Astrocyte of the cerebellum (primary cell): Measurements from ENCODE around the gene GLYR1.

ENCODE experiments used
- DNase-seq: peaks from one replicate; pipeline ENCODE4 v3.0.0-alpha.2; 2011; ENCODE audit warnings: low read depth
- H3K4me3 ChIP-seq: 2 replicates; pipeline ENCODE4 v1.5.1; 2011; ENCODE audit warnings: mild to moderate bottlenecking, low read depth, low read length, moderate library complexity
- CTCF ChIP-seq: IDR thresholded peaks from 2 replicates; pipeline ENCODE4 v1.5.1; 2012; ENCODE audit warnings: low read length, low read depth, moderate library complexity, mild to moderate bottlenecking; ENCODE audit errors: missing control alignments
- in situ Hi-C: cut with HindIII; loops from 2 replicates; pipeline ENCODE4 v1.10.0; 2017; ENCODE audit warnings: low sequenced_read_pairs

The GLYR1 gene

GRCh38 chr16:4879049-4879448 lies 32.0 kb upstream of the GLYR1 start:
- no peak for DNase-seq
- TF ChIP-seq CTCF: no peak
- in situ Hi-C loops: no loop called here
- no peak overlapping the region for H3K4me3 ChIP-seq

GRCh38 chr16:4877380-4877685 lies 30.2 kb upstream of the GLYR1 start:
- in situ Hi-C loops: no loop called here
- TF ChIP-seq CTCF: no peak
- no peak overlapping the region for H3K4me3 ChIP-seq
- no peak for DNase-seq

- no peak for DNase-seq
- in situ Hi-C loops: no loop called here
- TF ChIP-seq CTCF: no peak
- H3K4me3 ChIP-seq: no peak overlapping the region
Observed at GRCh38 chr16:4876646-4877379, 29.7 kb upstream of the GLYR1 start.

GRCh38 chr16:4874666-4875065 lies 27.6 kb upstream of the GLYR1 start:
- no peak for DNase-seq
- in situ Hi-C loops: no loop called here
- H3K4me3 ChIP-seq: no peak overlapping the region
- no peak for TF ChIP-seq CTCF

- no peak for DNase-seq
- in situ Hi-C loops: no loop called here
- no peak overlapping the region for H3K4me3 ChIP-seq
- TF ChIP-seq CTCF: no peak
Observed at GRCh38 chr16:4873091-4873490, 26.0 kb upstream of the GLYR1 start.

- DNase-seq: no peak
- in situ Hi-C loops: no loop called here
- no peak for TF ChIP-seq CTCF
Observed at GRCh38 chr16:4871071-4871470, 24.0 kb upstream of the GLYR1 start.

More at GRCh38 chr16:4871071-4871470, 24.0 kb upstream of the GLYR1 start:
- no peak overlapping the region for H3K4me3 ChIP-seq
